Measurements from ENCODE around the gene USP13. TPM values are rescaled to one million over a fixed set of nuclear protein-coding genes. Genes with fewer than 3 reads are reported as not detected.

The USP13 gene
- total and polyA plus RNA-seq, 2 of the 4 experiments (the other 2 are of a cell fraction): 9.2 to 18.1 TPM

DNA sequence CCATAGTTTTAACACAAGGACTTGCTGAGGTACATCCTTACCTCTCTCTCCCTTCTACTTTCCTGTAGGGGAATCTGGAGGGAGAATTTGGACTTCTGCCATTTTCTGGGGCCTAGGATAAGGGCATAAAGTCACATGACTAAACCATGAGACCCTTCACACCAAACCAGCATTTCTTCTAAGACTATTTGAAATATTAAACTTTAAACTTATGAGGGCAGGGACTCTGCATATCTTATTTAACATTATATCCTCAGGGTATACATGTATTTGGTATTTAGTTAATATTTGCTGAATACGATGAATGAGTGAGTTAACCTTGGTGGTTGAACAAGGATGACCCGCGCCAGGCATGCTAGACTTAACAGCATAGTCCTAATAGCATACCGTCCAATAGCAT lies 63.4 kb downstream of the USP13 start:
- Histone ChIP-seq H4K91ac (ENCODE audit: insufficient read depth, low read depth, low read length) (peak overlapping the region; percentile 11; the same call in 1 of the 2 replicates), H3K9ac (ENCODE audit: low read depth, low read length) (no peak overlapping the region), H2AK9ac (replicated peaks; ENCODE audit: low read depth, low read length, poor library complexity) (peak overlapping the region; percentile 52), H2BK15ac (ENCODE audit: low read depth, low read length) (no peak overlapping the region), H4K20me1 (ENCODE audit: insufficient read depth, low read length) (no peaks in the 10 kb centered on the region), H3K4ac (ENCODE audit: low read depth, low read length) (peak overlapping the region; percentile 38; the same call in 1 of the 2 replicates), H3K79me1 (ENCODE audit: low read depth in 1 of 2, low read length in 2 of 2) (peaks cover 20 to 44% of the 10 kb centered on the region in 2 experiments), H3K56ac (ENCODE audit: extremely low read depth, insufficient read depth, low read length) (no peak overlapping the region), H2AFZ (replicated peaks; ENCODE audit: low read length, poor library complexity) (no peak overlapping the region), H3K4me3 (ENCODE audit: insufficient read depth, low read depth, low read length) (no peak overlapping the region), H3K4me1 (ENCODE audit: control insufficient read depth, insufficient read depth, low read length) (peaks cover 20% of the 10 kb centered on the region), H3K18ac (ENCODE audit: low read depth, low read length) (no peak overlapping the region), H4K8ac (ENCODE audit: low read depth in 2 of 2, low read length in 2 of 2) (peak overlapping the region in 1 of 2 experiments; percentile 28; a peak in 1 of 4 replicates), H4K5ac (ENCODE audit: low read depth, low read length) (peak overlapping the region; percentile 49; the same call in 1 of the 2 replicates), H3K4me2 (ENCODE audit: low read depth, low read length) (no peak overlapping the region), H3K9me3 (ENCODE audit: control insufficient read depth, insufficient read depth, low read length) (no peaks in the 10 kb centered on the region), H3K23ac (ENCODE audit: low read depth, low read length) (no peak overlapping the region), H3K36me3 (ENCODE audit: control insufficient read depth, insufficient read depth, low read length) (0 out of 2 replicates have a peak, but pooled peaks cover 1% of the 10 kb centered on the region), H3K9me1 (ENCODE audit: insufficient read depth, low read length) (peaks cover 10% of the 10 kb centered on the region), H2AK5ac (ENCODE audit: low read depth, low read length) (peak overlapping the region; percentile 57; the same call in 1 of the 2 replicates), H2BK5ac (ENCODE audit: low read depth, low read length, poor library complexity, severe bottlenecking) (peak overlapping the region; percentile 74), H3K14ac (replicated peaks; ENCODE audit: low read depth, low read length) (no peak overlapping the region), H2BK20ac (ENCODE audit: low read depth, low read length) (0 out of 2 replicates have a peak overlapping the region, but pooled peaks have one; percentile 18), H3K27ac (ENCODE audit: insufficient read depth, low read length) (no peak overlapping the region), H3K27me3 (ENCODE audit: control insufficient read depth, insufficient read depth, low read length) (no peaks in the 10 kb centered on the region), H2BK120ac (ENCODE audit: low read depth, low read length) (peak overlapping the region; percentile 60)
- POLR2A ChIA-PET (ENCODE audit: unreplicated experiment): no interaction called here
- DNase-seq (no peak), ATAC-seq (ENCODE audit: low read depth) (no peak)
- no CpG with 5 or more reads among the region's 4 CpGs for WGBS, 2 experiments (ENCODE audit: extremely low coverage in 2 of 2, insufficient read length in 1 of 2)
- no peak for TF ChIP-seq MAZ (IDR thresholded peaks at IDR 0.05; ENCODE audit: borderline replicate concordance, low read depth, low read length)
- TF ChIP-seq BHLHE40 (IDR thresholded peaks at IDR 0.05; ENCODE audit: low read depth, low read length): no peak
- TF ChIP-seq RFX5 (IDR thresholded peaks at IDR 0.05; ENCODE audit: low read depth, low read length): no peak
- no peak for TF ChIP-seq NFE2L2 (IDR thresholded peaks at IDR 0.05; ENCODE audit: low read depth, low read length)
- TF ChIP-seq RCOR1 (IDR thresholded peaks at IDR 0.05; ENCODE audit: insufficient replicate concordance, low read length): no peak
- TF ChIP-seq SMC3 (IDR thresholded peaks at IDR 0.05; ENCODE audit: low read depth, low read length): no peak
- TF ChIP-seq MXI1 (IDR thresholded peaks at IDR 0.05; ENCODE audit: borderline replicate concordance, low read depth, low read length): no peak
- TF ChIP-seq ELK1 (IDR thresholded peaks at IDR 0.05; ENCODE audit: borderline replicate concordance, low read depth, low read length): no peak
- no peak for TF ChIP-seq MAFK (IDR thresholded peaks at IDR 0.05; ENCODE audit: low read depth, low read length)
- no peak for TF ChIP-seq CEBPB (IDR thresholded peaks at IDR 0.05; ENCODE audit: low read depth, low read length)
- TF ChIP-seq, protein P1, sequence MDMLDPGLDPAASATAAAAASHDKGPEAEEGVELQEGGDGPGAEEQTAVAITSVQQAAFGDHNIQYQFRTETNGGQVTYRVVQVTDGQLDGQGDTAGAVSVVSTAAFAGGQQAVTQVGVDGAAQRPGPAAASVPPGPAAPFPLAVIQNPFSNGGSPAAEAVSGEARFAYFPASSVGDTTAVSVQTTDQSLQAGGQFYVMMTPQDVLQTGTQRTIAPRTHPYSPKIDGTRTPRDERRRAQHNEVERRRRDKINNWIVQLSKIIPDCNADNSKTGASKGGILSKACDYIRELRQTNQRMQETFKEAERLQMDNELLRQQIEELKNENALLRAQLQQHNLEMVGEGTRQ (IDR thresholded peaks at IDR 0.05; ENCODE audit: low read depth, low read length): no peak
- no peak for TF ChIP-seq FOS (IDR thresholded peaks at IDR 0.05; ENCODE audit: low read depth, low read length)
- no peak for TF ChIP-seq CHD1 (IDR thresholded peaks at IDR 0.05; ENCODE audit: low read depth, low read length)
- TF ChIP-seq CTCF (conservative IDR thresholded peaks at IDR 0.05; ENCODE audit: low read depth, low read length): no peak
- TF ChIP-seq POLR2A (IDR thresholded peaks at IDR 0.05; ENCODE audit: low read depth, low read length): no peak
- no peak for TF ChIP-seq RAD21 (IDR thresholded peaks at IDR 0.05; ENCODE audit: low read length)
- dilution Hi-C loops (cut with HindIII; ENCODE audit: low sequenced_read_pairs, unreplicated experiment): no loop called here
- BruUV-seq (replicated peaks): no TSS peak
- intact Hi-C loops (cut with micrococcal nuclease): no loop called here
- in situ Hi-C loops (cut with MboI; ENCODE audit: low sequenced_read_pairs): no loop called here
- CTCF ChIA-PET: no interaction called here
